Pancreas (tissue), 10 donors: Measurements from ENCODE around the gene CSTA. TPM values are rescaled to one million over a fixed set of nuclear protein-coding genes. Genes with fewer than 3 reads are reported as not detected.

Experiments
- ATAC-seq, 4 donors: fragments of 200-7000 bp; cut with Tn5 transposase; one replicate each; pipeline versions ENCODE4 v1.8.0 to v1.9.1; 2020; ENCODE audit warnings: mild to moderate bottlenecking in 4 of 4, moderate library complexity in 4 of 4
- DNase-seq, 6 donors: peaks; one replicate each; pipeline ENCODE4 v3.0.0-alpha.2; 2020
- FAIRE-seq: peaks from 2 replicates; lab custom pipeline; 2012; peaks lifted over from hg19 to GRCh38; lab: Jason Lieb, UNC
- H3K27ac ChIP-seq, 4 donors: fragments of 200-600 bp; sonication (generic); 1 replicate in 3 of 4; 2 replicates in 1 of 4; pipeline versions ENCODE4 v1.5.0 to v1.8.0; 2020
- H3K27me3 ChIP-seq, 4 donors: fragments of 200-600 bp; one replicate each; pipeline ENCODE4 v1.8.0; 2021
- H3K36me3 ChIP-seq, 3 donors: fragments of 200-600 bp; sonication (generic) in 1 of 3; one replicate each; pipeline versions ENCODE4 v1.5.0 to v1.8.0; 2020 to 2021
- H3K4me1 ChIP-seq, 3 donors: fragments of 200-600 bp; one replicate each; pipeline ENCODE4 v1.8.0; 2021
- H3K4me3 ChIP-seq, 4 donors: fragments of 200-600 bp; sonication (generic) in 2 of 4; one replicate each; pipeline versions ENCODE4 v1.5.0 to v1.8.0; 2020 to 2021
- H3K9me3 ChIP-seq, 4 donors: fragments of 200-600 bp; one replicate each; pipeline ENCODE4 v1.8.0; 2021
- CTCF ChIP-seq, 4 donors: fragments of 200-600 bp; sonication (generic) in 3 of 4; IDR thresholded peaks; one replicate each; pipeline versions ENCODE4 v1.5.0 to v1.8.0; 2021; ENCODE audit warnings: antibody characterized with exemption in 4 of 4
- WGBS, 2 donors: extraction: QIAGEN DNeasy Blood & Tissue Kit; methylation state at CpG; one replicate each; pipeline ENCODE4 v1.1.7; 2013; 5-methylcytosine and 5-hydroxymethylcytosine counted together
- intact Hi-C, 3 donors: fragments of 100-400 bp; cut with DNase I; formaldehyde crosslinking; loops; one replicate each; pipeline versions ENCODE4 v1.11.1 to v1.14.2; 2022
- polyA plus RNA-seq, 2 donors: library from polyadenylated mRNA; stranded (reverse); fragments of 200-250 nt; gene quantifications; one replicate each; pipeline ENCODE4 v1.2.3, GENCODE V29; 2013
- total RNA-seq, 6 donors: library from RNA; stranded (reverse); fragmentation: NEBNext Ultra II Directional in 4 of 6; extraction: Animal tissue kit (Norgen Biotek cat#: 25700) in 4 of 6; gene quantifications; one replicate each; pipeline versions ENCODE4 v1.2.1 to v1.2.4, GENCODE V29; 2021 to 2023
- donor health status: healthy with polysubstance abuse.
- donor health status: DM: no; HTN: no; CAD: no; lungs with moderate emphysema.
- donor health status: DM: no; HTN: no; CAD: no.
- donor health status: control.
- donor health status: control.
- donor health status: Bipolar disorder and iron deficiency.
- donor health status: DM: yes; HTN: yes; CAD: no.
- donor health status: DM: no; HTN: no; CAD: no.
- donor health status: DM: no; HTN: no; CAD: no.
- donor health status: DM: yes; HTN: yes; CAD: no.

The CSTA gene
- total and polyA plus RNA-seq, 8 donors = 0.63 to 3.7 (median 1.7) TPM; not detected in 2

GRCh38 chr3:122383771-122384697 is 59.0 kb downstream of the CSTA start, which contains the start of gene FAM162A:
FAM162A (plus strand) TSS chr3:122384182; CDS start chr3:122384266, 84 bp downstream.
- peak; percentile 94 to 98 (median 95) for DNase-seq
- peak; percentile 19 to 40 (median 28) for TF ChIP-seq CTCF (IDR thresholded peaks at IDR 0.05)
- Histone ChIP-seq H3K4me3 (peak within 1 kb of the TSS; percentile 69 to 82 (median 74)), H3K4me1 (peaks cover 7 to 14% (median 13%) of the 10 kb centered on the region in 3 donors), H3K9me3 (no peaks in the 10 kb centered on the region), H3K27me3 (no peaks in the 10 kb centered on the region), H3K27ac (peak within 1 kb of the TSS; percentile 74 to 96 (median 92)), H3K36me3 (no peaks in the 10 kb centered on the region)
- WGBS, 2 donors = 0% methylated on average over 52 of the region's 52 CpGs
- intact Hi-C loops = no loop called here
- no peak for FAIRE-seq
- peak; percentile 92 to 97 (median 94) for ATAC-seq

- TF ChIP-seq CTCF (IDR thresholded peaks at IDR 0.05) = no peak
Measured at GRCh38 chr3:122387709-122388108, 62.7 kb downstream of the CSTA start.

GRCh38 chr3:122389197-122389596 is 64.1 kb downstream of the CSTA start:
- FAIRE-seq = no peak
- Histone ChIP-seq H3K27ac (no peak overlapping the region), H3K9me3 (no peaks in the 10 kb centered on the region), H3K27me3 (no peaks in the 10 kb centered on the region), H3K4me1 (peaks cover 27 to 48% (median 47%) of the 10 kb centered on the region in 3 donors), H3K4me3 (no peak overlapping the region), H3K36me3 (no peaks in the 10 kb centered on the region)
- no peak for DNase-seq
- TF ChIP-seq CTCF (IDR thresholded peaks at IDR 0.05) = no peak
- no peak for ATAC-seq
- intact Hi-C loops = no loop called here

More at GRCh38 chr3:122387709-122388108, 62.7 kb downstream of the CSTA start:
- DNase-seq = no peak
- no peak for ATAC-seq
- H3K36me3 ChIP-seq = no peaks in the 10 kb centered on the region
- intact Hi-C loops = no loop called here
- WGBS, 2 donors = 43 to 48% methylated on average over 3 of the region's 3 CpGs
- no peak overlapping the region for H3K4me3 ChIP-seq
- H3K4me1 ChIP-seq = peaks cover 13 to 35% (median 34%) of the 10 kb centered on the region in 3 donors
- H3K27ac ChIP-seq = no peak overlapping the region
- H3K27me3 ChIP-seq = no peaks in the 10 kb centered on the region
- H3K9me3 ChIP-seq = no peaks in the 10 kb centered on the region
- FAIRE-seq = no peak

- ATAC-seq (no peak), FAIRE-seq (no peak), DNase-seq (no peak)
- Histone ChIP-seq H3K27ac (peak overlapping the region in 2 of 4 donors; percentile 64 to 77), H3K27me3 (no peaks in the 10 kb centered on the region), H3K9me3 (no peaks in the 10 kb centered on the region), H3K36me3 (no peaks in the 10 kb centered on the region), H3K4me1 (peaks cover 34 to 54% (median 53%) of the 10 kb centered on the region in 3 donors), H3K4me3 (no peak overlapping the region)
- no peak for TF ChIP-seq CTCF (IDR thresholded peaks at IDR 0.05)
- 46 to 51% methylated on average over 4 of the region's 4 CpGs for WGBS, 2 donors
- intact Hi-C loops = loop anchor here in 1 of 3 donors (10.0 kb wide), 1 partner anchor 295 kb away; the partner anchor contains the start of gene PARP14
Measured at GRCh38 chr3:122389892-122390291, 64.8 kb downstream of the CSTA start.
